ENCODE measurements around the gene CTBP1.

GRCh38 chr4:1177274-1178141, 71.4 kb downstream of the CTBP1 start:
- TF ChIP-seq EZH2 (IDR thresholded peaks at IDR 0.05; ENCODE audit: low read depth): no peak
- TF ChIP-seq, protein P1, sequence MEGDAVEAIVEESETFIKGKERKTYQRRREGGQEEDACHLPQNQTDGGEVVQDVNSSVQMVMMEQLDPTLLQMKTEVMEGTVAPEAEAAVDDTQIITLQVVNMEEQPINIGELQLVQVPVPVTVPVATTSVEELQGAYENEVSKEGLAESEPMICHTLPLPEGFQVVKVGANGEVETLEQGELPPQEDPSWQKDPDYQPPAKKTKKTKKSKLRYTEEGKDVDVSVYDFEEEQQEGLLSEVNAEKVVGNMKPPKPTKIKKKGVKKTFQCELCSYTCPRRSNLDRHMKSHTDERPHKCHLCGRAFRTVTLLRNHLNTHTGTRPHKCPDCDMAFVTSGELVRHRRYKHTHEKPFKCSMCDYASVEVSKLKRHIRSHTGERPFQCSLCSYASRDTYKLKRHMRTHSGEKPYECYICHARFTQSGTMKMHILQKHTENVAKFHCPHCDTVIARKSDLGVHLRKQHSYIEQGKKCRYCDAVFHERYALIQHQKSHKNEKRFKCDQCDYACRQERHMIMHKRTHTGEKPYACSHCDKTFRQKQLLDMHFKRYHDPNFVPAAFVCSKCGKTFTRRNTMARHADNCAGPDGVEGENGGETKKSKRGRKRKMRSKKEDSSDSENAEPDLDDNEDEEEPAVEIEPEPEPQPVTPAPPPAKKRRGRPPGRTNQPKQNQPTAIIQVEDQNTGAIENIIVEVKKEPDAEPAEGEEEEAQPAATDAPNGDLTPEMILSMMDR (conservative IDR thresholded peaks at IDR 0.05): no peak
